CD4-positive, alpha-beta T cell treated with Interferon alpha-2 for 1 hour (primary cell): ENCODE results near the gene CADM2.
"Not testable (repeated sequence)": the region's sequence is repeated elsewhere in the genome, so short reads cannot be mapped to it uniquely, and the experiment has no call there.

Source experiments
- DNase-seq, 2 donors: peaks; one replicate each; pipeline ENCODE4 v3.0.0-alpha.2; 2020 to 2022

The CADM2 gene

DNA sequence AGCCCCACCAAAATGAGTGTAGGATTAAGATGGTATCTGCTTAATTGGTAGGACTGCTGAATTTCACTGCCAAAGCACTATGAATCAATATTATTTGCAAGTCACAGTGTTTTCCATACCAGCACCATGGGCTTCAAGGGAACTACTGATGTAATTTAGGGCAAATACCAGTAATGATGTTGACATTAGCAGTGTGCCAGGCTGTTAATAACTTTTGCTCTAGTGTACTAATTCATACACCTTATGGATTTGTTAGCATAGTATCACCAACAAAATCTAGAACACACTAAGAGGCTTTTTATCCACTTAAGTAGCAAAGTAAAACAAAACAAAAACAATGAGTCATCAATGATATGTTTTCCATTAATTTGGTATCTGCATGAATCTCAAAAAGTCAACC, 888.2 kb downstream of the CADM2 start:
- no peak for DNase-seq

DNA sequence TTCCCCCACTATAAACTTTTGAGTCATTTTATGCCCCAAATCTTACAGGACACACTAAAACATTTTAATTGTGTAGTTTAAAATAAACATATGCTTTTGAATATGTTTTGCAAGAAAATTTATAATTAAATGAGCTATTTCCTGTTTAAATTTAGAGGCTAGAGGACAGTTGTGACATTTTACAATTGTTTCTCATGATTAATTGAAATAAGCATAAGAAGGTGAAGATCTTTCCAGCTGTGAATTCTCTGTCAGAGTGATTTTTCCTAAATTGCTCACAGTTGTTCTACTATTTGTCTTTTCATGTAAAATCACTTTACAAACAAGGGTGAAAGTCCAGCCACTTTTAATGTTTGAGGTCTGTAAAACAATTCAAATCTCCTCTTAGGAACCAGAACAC, 892.3 kb downstream of the CADM2 start:
- no peak for DNase-seq

DNA sequence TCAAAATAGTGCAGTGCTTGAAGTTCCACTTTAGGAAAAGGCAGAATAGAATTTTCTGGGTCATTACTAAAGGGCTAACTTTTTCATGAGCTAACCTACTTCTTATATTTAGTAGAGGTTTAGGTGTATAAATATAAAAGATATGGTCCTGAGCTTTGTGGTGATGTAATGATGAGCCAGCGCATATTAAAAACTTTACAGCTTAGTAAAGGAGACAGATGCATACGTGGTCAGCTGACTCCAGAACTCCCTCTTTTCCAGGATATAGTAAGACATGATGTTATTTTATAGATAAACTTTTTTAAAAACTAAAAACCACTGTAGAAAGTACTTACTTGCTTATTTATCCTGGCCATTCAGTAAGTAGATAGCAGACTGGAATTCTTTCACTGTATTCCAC, 895.0 kb downstream of the CADM2 start:
- no peak for DNase-seq

DNA sequence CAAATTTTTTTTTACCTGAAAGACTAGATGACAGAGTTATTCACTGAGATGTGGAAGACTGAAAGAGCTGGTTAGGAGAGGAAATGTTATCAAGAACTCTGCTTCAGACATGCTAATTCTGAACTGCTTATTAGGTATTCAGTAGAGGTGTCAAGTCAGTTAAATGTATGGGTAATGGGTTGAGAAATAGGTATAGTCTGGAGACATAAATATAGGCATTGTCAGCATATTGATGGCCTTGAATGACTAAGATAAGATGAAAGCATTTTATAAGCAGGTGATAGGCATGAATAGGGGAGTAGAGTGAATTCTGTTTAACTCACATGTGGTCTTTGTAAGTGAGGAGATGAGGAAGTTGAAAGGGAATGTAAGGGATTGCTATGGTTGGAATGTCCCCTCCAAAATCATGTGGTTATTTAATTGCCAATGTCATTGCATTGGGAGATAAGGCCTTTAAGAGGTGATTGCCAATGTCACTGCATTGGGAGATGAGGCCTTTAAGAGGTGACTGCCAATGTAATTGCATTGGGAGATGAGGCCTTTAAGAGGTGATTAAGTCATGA, 904.2 kb downstream of the CADM2 start:
- no peak for DNase-seq

DNA sequence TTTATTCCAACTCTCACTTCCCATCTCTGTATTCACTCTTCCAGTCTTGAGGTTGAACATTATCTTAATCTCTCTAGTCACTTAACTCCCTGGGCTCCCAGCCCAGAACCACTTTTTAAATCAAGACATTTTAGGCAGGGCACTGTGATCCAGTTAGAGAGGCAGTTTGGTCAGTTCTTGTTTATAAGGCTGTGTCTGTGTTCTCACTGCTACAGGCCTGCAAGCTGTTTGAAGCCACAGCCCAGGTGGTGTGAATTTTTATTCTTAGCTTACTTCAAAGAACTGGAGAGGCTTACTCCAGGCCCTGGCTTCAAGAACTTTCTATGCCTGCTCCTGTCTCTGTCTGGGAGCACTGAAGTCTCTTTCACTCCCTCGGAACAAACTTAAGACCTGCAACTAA, 906.1 kb downstream of the CADM2 start:
- no peak for DNase-seq

DNA sequence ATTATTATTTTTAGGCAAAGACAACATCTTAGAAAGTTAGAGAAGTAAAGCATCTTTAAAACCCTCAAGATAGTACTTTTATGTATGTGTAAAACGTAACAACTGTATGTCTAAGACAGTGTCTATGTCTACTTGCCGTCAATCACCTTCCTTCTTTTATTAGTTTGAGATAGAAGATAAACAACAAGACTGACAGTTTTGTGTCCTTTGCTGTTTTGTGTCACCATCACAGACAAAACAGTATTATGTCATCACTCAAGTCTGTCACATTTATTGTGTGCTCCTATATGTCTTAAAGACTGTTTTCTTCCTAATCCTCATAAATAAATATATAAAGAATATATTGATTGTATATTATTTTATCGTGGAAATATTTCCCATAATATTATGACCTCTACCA, 908.3 kb downstream of the CADM2 start:
- DNase-seq, result no peak

DNA sequence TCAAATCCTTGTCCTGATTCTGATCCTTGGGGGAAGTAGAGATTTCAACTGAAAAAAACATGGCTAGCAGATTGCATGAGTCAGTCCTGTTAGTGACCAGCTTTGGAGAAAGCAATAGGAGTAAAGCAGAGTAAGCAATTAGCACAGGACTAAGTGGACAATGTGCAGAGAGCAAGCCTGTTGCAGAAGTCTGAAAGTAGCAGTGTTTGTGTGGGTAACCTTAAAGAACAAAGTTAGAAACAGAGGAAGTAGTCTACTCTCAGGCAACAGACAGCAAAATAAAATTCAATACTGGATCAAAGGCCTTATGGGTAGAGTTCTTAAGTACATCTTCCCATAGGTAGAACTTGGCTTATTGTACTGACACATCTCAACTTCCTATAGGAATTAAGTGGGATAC, 916.8 kb downstream of the CADM2 start:
- no peak for DNase-seq

DNA sequence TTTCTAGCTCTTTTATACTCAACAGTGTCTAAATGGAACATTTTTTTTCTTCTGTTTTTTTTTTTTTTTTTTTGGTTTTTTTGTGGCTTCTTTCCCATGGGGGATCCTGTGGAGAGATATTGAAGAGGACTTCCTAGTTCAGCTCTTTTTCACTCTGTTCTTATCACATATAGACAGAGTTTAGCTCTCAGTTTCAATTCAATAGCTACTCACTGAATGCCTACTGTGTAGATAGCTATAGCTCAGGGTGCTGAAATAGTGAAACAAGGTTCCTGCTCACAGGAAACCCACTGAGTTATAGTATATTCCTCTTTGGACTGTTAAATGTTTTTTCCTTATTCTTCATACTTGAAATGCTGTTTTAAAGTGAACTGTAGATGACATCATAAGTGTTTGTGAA, 918.8 kb downstream of the CADM2 start:
- no peak for DNase-seq

DNA sequence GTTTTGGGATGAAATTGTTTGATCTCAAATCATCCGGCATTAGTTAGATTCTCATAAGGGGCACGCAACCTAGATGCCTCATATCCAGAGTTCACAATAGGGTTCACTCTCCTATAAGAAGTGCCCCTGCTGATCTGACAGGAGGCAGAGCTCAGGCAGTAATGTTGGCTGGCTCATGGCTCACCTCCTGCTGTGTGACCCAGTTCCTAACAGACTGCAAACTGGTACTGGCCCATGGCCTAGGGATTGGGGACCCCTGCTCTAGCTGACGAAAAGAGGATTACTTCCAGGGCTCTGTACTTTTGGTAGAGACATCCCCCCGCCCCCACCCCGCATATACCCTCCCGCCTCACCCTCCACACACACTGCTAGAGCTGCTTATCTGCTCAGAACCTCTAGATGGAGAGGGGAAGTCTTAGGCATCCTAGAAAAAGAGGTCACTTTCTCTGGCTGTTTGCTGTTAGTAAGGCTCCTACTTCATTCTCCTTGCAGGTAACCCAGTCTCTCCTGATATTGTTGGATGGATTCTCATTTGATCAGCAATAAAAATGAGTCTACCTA, 923.1 kb downstream of the CADM2 start:
- DNase-seq, result no peak

DNA sequence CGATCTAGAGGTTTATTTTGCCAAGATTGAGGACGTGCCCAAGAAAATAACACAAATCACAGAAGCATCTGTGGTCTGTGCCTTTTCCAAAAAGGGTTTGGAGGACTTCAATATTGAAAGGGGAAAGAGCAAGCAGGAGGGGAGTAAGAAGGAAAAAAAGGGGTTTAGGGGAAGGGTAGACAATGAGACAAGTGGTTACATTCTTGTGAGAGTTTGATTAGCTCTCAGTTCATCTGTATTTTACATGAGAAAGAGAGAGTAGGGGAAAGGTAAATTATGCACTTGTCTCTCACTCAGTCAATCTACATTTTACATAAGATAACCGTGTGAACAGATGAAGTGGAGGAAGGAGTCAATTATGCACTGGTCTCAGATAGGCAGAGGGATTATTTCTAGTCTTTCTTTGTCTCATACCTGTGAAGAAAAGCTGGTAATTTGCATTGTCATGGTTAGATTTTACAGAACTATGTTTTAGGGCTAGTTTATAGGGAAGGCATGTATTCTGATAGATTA, 931.3 kb downstream of the CADM2 start:
- no peak for DNase-seq

DNA sequence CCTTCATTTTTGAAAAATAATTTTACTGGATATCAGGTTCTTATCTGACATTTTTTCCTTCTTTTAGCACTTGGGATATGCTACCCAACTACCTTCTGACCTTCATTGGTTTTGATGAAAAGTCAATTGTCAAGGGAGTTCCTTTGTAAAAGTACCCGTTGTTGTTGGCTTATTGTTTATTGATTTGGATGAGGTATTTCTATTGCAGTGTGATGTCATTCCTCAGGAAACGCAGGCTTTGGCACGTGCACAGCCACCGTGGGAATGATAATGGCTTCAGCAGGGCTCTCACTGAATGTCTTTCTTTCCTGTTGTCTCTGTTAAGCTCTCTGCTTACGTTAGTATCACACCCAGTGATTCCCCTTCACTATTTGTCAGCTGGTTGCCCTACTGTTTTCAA, 944.6 kb downstream of the CADM2 start:
- no peak for DNase-seq

DNA sequence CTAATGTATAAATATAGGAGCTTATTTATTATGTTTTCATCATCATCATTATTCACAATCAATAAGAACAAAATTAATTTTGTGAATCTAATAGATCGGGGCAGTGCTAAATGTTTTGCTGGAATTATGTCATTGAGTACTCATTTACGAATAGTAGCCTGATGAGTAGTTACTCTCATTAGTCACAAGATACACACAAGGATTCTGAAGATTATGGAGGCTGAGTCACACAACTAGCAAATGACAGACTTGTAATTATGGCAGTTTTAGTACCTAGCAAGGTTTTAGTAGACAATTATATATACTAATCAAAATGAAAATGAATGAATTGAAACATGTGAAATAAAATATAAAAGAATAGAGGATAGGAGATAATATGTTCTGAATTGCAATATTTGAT, 954.2 kb downstream of the CADM2 start:
- DNase-seq, result no peak

DNA sequence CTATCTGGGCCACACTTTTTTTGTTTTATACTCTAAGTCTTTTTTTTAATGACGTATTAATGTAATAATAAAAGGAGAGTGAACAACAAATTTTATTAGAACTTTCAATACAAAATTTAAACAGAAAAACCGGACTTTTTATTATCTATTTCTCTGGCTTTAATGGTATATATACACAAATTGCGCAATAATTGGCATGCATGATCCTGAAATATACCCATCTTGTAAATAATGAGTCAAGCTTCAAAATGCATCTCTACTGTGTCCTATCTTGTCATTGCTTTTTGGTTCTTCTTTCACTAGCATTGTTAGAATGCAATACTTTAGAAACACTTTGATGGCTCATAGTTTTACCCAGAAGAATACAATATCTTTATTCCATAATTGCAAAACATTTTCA, 963.6 kb downstream of the CADM2 start:
- DNase-seq, result no peak

DNA sequence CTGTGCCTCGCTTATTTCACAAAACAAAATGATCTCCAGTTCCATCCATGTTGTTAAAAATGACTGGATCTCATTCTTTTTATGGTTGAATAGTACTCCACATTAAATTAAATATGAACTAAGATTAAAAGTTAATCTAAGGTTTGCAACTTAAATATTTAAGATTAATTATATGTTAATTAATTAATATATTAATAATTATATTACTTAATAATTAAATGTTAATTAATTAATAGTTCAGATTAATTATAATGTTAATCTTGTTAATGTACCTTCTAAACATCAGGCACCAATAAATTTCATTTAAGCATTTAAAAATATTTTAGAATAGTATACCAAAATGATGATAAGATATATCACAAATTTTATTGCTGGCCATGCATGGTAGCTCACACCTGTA, 971.9 kb downstream of the CADM2 start:
- DNase-seq, result no peak

DNA sequence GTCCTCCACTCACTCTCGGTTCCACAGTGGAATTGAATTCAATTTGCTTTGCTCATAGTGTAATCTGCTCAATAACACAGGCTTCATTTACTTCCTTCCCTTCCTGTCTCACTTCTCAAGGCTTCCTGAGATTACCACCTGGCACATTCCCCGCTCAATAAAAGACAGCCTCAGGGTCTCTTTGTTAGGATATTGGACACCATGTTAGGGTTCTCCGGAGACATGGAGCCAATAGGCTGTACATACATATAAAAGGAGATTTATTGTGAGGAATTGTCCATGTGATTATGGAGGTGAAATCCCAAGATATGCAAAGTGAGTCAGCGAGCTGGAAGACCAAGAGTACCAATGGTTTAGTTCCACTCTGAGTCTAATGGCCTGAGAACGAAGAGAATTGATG, 974.5 kb downstream of the CADM2 start:
- DNase-seq, result no peak

DNA sequence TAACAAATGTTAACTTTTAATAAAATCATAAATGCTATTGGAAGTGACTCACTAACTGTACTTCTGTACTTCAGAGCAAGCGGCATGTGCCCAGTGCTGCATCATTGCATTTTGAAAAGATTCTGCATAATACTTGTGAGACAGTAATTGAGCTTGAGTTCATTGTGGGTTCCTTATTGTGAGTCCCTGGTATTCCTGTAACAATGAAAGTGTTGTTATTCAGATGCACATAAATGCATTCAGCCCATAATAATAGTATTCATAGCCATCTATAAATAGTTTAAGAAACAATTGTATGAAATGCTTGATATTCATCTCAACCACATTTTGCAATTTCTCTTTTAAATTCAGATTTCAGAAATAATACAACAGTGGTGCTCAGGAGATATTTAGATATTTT, 976.4 kb downstream of the CADM2 start:
- DNase-seq, result no peak

DNA sequence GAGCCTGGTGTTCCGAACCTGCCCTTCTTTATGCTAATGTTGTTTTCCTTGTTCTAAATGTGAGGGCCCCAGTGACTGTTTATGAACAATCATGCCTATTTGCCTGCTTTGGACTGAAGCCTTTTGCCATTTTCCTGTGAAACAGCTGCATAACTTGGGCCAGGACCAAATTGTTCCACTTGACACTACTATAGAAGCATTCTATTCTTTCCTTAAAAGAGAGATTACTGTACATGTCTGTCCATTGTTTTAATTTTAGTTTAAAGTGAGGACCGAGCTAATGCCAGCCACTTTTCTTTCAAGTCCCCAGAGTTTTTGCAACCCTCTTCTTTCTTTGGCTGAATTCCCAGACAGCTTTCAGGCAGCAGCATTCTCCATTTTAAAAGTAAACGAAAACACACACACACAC, 980.3 kb downstream of the CADM2 start:
- no peak for DNase-seq

DNA sequence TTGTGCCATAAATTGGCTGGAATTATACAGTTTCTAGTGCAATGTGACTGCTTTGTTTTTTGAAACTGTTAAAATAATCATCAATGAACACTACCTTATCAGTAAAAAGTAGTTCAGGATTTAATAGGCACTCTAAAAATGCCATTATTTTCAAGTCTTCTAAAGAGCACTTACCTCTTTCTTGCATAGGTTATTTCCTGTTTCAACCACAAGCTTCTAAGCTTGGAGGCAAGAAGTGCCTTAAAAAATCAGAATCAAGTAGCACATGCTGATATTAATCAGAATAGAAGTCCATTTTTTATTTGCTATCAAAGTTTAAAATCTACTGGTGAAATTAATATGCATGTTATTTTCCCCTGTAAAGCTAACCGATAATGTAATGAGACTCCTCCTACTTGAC, 991.6 kb downstream of the CADM2 start:
- no peak for DNase-seq

DNA sequence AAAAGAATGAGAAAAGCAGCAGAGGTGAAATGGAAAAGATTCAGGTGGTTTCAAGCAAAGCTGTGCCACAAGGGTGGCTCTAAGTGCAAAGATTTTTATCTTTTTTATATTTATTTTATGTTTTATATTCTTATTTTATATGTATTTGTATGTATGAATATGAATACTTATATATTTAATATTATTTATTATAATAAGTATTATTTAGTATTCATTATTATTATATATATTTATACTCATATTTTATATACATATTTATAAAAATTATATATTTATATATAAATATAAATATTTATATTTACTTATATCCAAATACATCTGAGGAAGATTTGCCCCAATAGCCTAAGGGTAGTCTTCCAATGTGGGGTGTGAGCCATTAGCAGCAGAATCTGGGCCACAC, 1002.0 kb downstream of the CADM2 start:
- no peak for DNase-seq

DNA sequence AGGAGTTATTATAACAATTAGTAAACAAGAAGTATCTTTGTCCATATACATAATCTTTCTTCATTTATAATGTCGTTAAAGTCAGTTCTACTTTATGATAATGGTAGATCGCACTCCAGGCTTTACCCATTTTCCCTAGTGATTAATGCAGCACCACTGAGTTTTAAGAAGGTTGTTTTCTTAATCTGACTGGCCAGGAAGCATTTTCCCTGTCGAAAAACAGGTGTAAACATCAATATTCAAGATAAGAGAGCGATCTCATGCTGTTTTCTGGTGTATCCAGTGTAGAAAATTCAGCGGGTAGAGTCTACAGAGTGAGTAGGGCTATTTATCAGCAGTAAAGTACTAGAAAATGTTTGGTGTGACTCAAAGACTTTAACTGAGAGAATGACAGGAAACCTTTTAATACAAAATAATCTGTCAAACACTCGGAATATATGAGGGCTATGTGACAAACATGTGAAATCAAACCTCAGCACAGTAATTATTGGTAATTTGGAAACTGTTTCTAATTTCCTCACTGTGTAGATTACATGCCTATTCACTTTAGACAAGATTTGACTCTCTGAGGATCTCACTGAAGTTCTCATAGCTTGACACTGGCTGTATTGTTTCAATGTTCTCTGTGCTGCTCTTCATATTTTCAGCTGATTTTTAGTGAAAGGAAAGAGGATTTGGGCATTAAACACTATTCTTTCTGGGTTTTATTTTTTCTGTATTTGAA, 1019.0 kb downstream of the CADM2 start:
- no peak for DNase-seq

DNA sequence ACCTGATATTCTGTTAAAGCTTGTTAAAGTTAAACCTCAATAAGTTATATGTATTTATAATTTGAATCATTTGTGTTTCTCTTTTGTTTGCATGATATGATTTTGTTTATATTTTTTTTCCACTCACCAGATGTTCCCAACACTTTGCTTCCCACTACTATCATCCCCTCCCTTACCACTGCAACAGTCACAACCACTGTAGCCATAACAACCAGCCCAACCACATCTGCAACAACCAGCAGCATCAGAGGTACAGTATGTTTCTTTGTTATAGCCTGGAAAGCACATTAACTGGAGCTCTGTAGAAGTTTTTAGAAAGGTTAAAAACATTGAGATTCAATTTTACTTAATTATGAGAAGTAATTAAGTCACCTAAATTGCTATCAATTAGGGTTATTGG, 1020.2 kb downstream of the CADM2 start:
- DNase-seq, result no peak

DNA sequence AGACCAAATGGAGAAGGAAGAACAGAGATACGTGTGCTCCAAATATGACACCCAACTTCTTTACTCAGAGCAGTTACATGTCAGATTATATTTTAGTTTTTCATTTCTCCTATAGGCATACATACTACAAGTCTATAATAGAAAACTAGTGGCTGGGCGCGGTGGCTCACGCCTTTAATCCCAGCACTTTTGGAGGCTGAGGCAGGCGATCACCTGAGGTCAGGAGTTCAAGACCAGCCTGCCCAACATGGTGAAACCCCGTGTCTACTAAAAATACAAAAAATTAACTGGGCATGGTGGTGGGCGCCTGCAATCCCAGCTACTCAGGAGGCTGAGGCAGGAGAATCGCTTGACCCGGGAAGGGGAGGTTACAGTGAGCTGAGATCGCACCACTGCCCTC, 1030.8 kb downstream of the CADM2 start:
- DNase-seq, result not testable (repeated sequence)

DNA sequence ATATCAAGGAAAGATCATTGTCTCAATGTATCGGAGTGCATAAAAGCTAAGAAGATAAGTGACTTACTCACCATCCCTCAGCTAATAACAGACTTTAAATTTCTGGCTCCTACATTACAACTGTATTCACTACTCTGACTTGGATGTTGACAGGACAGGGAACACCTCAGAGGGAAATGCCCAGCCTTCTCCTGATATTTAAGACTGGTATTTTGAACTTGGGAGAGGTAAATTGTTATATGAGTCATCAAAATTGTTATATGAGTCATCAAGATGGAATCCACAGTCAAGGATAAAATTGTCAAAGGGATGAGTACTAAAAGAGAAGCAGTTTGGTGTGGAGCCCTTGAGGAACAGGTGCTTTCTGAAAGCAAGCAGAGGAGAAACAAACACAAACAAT, 1070.8 kb downstream of the CADM2 start:
- DNase-seq, result no peak

DNA sequence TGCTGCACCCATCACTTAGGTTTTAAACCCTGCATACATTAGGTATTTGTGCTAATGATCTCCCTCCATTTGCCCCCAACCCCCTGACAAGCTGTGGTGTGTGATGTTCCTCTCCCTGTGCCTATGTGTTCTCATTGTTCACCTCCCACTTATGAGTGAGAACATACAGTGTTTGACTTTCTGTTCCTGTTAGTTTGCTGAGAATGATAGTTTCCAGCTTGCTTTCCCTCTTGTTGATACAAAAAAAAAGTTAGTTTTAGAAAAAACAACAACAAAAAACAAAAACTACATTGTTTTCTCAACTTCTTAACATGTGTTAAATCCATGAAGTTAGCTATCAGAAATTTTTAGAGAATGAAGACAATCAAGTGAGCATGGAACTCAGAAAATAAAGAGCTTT, 1079.1 kb downstream of the CADM2 start:
- DNase-seq, result no peak
